H1 (cell line): ENCODE results near the gene INSYN1.

Experiments used
- BRCA1 ChIP-seq: IDR thresholded peaks from 2 replicates; pipeline ENCODE4 v1.6.1; 2012; ENCODE audit warnings: low read depth, low read length, improper control_type of control experiment
- CTCF ChIP-seq, 3 experiments: IDR thresholded peaks; 1 replicate in 2 of 3; 2 replicates in 1 of 3; pipeline versions ENCODE4 v1.5.1 to v1.6.1; 2011; ENCODE audit warnings: low read length in 3 of 3, mild to moderate bottlenecking in 3 of 3, inconsistent platforms in 2 of 3, low read depth in 1 of 3, moderate library complexity in 1 of 3; ENCODE audit not compliant: insufficient read depth in 1 of 3; ENCODE audit errors: control extremely low read depth in 1 of 3
- JUN ChIP-seq: IDR thresholded peaks from 2 replicates; pipeline ENCODE4 v1.6.1; 2011; ENCODE audit warnings: low read depth, mild to moderate bottlenecking, improper control_type of control experiment, low read length
- KDM1A ChIP-seq: fragments of 200-600, 300-600 bp; sonication (generic); IDR thresholded peaks from 2 replicates; pipeline ENCODE4 v1.7.1; 2016; ENCODE audit warnings: mild to moderate bottlenecking, low read length, borderline replicate concordance
- POLR2A ChIP-seq, 2 experiments: IDR thresholded peaks; 1 replicate in 1 of 2; 2 replicates in 1 of 2; pipeline ENCODE4 v1.6.1; 2011; ENCODE audit warnings: low read depth in 2 of 2, low read length in 2 of 2, mild to moderate bottlenecking in 2 of 2; ENCODE audit errors: control extremely low read depth in 1 of 2
- SIRT6 ChIP-seq: IDR thresholded peaks from one replicate; pipeline ENCODE4 v1.7.1; 2012; ENCODE audit warnings: low read length, inconsistent platforms
- YY1 ChIP-seq: IDR thresholded peaks from 2 replicates; pipeline ENCODE4 v1.6.1; 2011; ENCODE audit warnings: low read depth, mild to moderate bottlenecking, low read length

DNA sequence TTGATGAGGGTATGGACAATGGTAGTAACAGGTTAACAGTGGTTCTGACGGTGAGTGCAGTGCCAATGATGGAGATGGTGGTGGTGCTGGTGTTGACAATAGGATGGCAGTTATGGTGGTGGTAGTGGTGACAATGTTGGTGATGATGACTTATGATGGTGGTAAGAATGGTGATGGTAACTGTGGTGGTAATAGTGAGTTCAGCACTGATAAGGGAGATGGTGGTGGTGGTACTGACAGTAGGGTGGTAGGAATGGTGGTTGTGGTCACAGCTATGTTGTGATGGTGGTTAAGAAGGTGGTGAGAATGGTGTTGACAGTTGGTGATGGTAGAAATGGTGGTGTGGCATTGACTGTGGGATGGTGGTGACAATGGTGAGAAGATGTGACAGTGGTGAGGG is 13.4 kb upstream of the INSYN1 start:
- TF ChIP-seq BRCA1 (no peak), JUN (no peak), SIRT6 (no peak), YY1 (no peak), POLR2A (IDR thresholded peaks at IDR 0.05; ENCODE audit: control extremely low read depth in 1 of 2, low read depth in 2 of 2, low read length in 2 of 2) (no peak), KDM1A (no peak), CTCF (IDR thresholded peaks at IDR 0.05; ENCODE audit: control extremely low read depth in 1 of 3, insufficient read depth in 1 of 3, low read depth in 1 of 3, low read length in 3 of 3) (no peak)
